ENCODE data around the gene DRAM2.

The DRAM2 gene

DNA sequence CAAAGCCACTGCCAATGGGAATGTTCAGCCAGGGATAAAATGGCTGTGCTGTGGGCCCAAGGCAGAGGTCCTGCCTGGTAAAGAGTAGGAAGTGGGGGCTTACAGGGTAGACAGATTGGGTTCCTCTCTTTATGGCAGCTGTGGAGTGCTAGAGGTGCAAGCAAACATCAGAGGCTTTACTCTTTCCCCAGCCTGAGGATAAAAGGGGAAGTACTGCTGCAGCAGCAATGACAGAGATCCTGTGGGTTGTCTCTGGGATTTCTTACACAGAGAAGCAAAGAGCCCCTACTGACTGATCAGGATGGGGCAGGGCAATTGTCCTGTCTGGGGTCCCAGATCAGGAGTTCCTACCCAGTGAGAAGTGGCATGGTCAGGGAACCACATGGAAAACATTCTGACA is 54.2 kb downstream of the DRAM2 start:
- Histone ChIP-seq H3K4me3 (ENCODE audit: low read depth, low read length) (no peak overlapping the region), H3K9me3 (ENCODE audit: control insufficient read depth, insufficient read depth, low read depth, low read length) (no peaks in the 10 kb centered on the region), H3K27ac (ENCODE audit: extremely low read depth, low read depth, low read length) (no peak overlapping the region), H3K36me3 (ENCODE audit: control insufficient read depth in 2 of 2, insufficient read depth in 1 of 2, low read length in 2 of 2) (no peaks in the 10 kb centered on the region), H3K4me1 (ENCODE audit: control insufficient read depth, insufficient read depth, low read length) (no peaks in the 10 kb centered on the region)
- CTCF ChIA-PET = interaction anchor here (1.7 kb wide), 1 partner anchor 55 kb away, joined by 5 read pairs; no protein-coding TSS in a partner anchor
- POLR2A ChIA-PET = no interaction called here
- TF ChIP-seq OVOL3 (tag by site-specific recombination; IDR thresholded peaks at IDR 0.05) (no peak), ZNF677 (tag by site-specific recombination; IDR thresholded peaks at IDR 0.05) (no peak), ZSCAN16 (tag by site-specific recombination; IDR thresholded peaks at IDR 0.05) (no peak), WT1 (tag by site-specific recombination; IDR thresholded peaks at IDR 0.05) (no peak), KLF10 (tag by site-specific recombination; IDR thresholded peaks at IDR 0.05) (no peak), ZNF560 (tag by site-specific recombination; IDR thresholded peaks at IDR 0.05; ENCODE audit: borderline replicate concordance) (no peak), ZNF184 (tag by site-specific recombination; IDR thresholded peaks at IDR 0.05) (no peak)
- TF ChIP-seq, protein P1, sequence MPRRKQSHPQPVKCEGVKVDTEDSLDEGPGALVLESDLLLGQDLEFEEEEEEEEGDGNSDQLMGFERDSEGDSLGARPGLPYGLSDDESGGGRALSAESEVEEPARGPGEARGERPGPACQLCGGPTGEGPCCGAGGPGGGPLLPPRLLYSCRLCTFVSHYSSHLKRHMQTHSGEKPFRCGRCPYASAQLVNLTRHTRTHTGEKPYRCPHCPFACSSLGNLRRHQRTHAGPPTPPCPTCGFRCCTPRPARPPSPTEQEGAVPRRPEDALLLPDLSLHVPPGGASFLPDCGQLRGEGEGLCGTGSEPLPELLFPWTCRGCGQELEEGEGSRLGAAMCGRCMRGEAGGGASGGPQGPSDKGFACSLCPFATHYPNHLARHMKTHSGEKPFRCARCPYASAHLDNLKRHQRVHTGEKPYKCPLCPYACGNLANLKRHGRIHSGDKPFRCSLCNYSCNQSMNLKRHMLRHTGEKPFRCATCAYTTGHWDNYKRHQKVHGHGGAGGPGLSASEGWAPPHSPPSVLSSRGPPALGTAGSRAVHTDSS (tag by site-specific recombination; IDR thresholded peaks at IDR 0.05) = no peak
- TF ChIP-seq, protein P2, sequence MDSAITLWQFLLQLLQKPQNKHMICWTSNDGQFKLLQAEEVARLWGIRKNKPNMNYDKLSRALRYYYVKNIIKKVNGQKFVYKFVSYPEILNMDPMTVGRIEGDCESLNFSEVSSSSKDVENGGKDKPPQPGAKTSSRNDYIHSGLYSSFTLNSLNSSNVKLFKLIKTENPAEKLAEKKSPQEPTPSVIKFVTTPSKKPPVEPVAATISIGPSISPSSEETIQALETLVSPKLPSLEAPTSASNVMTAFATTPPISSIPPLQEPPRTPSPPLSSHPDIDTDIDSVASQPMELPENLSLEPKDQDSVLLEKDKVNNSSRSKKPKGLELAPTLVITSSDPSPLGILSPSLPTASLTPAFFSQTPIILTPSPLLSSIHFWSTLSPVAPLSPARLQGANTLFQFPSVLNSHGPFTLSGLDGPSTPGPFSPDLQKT (IDR thresholded peaks at IDR 0.05; ENCODE audit: borderline replicate concordance, low read depth, low read length) = no peak

DNA sequence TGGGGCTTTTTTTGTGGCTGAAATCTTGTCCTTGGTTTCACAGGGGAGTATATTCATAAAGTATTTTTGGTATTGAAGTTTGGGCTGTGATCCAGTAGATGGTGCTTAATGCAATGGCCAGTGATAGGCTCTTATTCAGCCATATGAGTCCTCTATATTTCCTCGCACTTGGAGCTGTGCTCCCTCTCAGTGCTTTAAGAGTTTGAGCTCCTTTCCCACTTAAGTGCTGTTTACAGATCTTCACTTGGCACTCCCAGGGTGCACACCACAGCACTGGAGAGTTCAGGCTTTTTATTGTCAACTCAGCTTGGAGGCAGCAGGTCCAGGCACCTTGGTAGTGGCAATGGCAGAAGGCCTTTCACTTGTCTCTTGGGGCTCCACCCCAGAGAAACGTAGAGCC is 54.9 kb downstream of the DRAM2 start:
- Histone ChIP-seq H3K4me1 (ENCODE audit: control insufficient read depth, insufficient read depth, low read length) (no peaks in the 10 kb centered on the region), H3K4me3 (ENCODE audit: low read depth, low read length) (no peak overlapping the region), H3K9me3 (ENCODE audit: control insufficient read depth, insufficient read depth, low read depth, low read length) (no peaks in the 10 kb centered on the region), H3K27ac (ENCODE audit: extremely low read depth, low read depth, low read length) (no peak overlapping the region), H3K36me3 (ENCODE audit: control insufficient read depth in 2 of 2, insufficient read depth in 1 of 2, low read length in 2 of 2) (no peaks in the 10 kb centered on the region)
- ChIA-PET POLR2A (no interaction called here), CTCF (interaction anchor here (1.7 kb wide), 1 partner anchor 54 kb away, joined by 5 read pairs; no protein-coding TSS in a partner anchor)
- no peak for TF ChIP-seq ZNF544 (tag by site-specific recombination; IDR thresholded peaks at IDR 0.05)
- no peak for TF ChIP-seq ZNF777 (tag by site-specific recombination; IDR thresholded peaks at IDR 0.05; ENCODE audit: borderline replicate concordance)
- no peak for TF ChIP-seq ZNF548 (tag by site-specific recombination; IDR thresholded peaks at IDR 0.05)
- TF ChIP-seq, protein P3, sequence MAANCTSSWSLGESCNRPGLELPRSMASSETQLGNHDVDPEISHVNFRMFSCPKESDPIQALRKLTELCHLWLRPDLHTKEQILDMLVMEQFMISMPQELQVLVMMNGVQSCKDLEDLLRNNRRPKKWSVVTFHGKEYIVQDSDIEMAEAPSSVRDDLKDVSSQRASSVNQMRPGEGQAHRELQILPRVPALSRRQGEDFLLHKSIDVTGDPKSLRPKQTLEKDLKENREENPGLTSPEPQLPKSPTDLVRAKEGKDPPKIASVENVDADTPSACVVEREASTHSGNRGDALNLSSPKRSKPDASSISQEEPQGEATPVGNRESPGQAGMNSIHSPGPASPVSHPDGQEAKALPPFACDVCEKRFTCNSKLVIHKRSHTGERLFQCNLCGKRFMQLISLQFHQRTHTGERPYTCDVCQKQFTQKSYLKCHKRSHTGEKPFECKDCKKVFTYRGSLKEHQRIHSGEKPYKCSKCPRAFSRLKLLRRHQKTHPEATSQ (tag by site-specific recombination; IDR thresholded peaks at IDR 0.05) = no peak
- TF ChIP-seq ZNF561 (tag by site-specific recombination; IDR thresholded peaks at IDR 0.05; ENCODE audit: borderline replicate concordance) = no peak
- TF ChIP-seq ZNF394 (tag by site-specific recombination; IDR thresholded peaks at IDR 0.05; ENCODE audit: borderline replicate concordance) = no peak
- TF ChIP-seq ZNF626 (tag by site-specific recombination; IDR thresholded peaks at IDR 0.05) = no peak
- no peak for TF ChIP-seq ZNF302 (tag by site-specific recombination; IDR thresholded peaks at IDR 0.05; ENCODE audit: low read depth)
- TF ChIP-seq, protein P4, sequence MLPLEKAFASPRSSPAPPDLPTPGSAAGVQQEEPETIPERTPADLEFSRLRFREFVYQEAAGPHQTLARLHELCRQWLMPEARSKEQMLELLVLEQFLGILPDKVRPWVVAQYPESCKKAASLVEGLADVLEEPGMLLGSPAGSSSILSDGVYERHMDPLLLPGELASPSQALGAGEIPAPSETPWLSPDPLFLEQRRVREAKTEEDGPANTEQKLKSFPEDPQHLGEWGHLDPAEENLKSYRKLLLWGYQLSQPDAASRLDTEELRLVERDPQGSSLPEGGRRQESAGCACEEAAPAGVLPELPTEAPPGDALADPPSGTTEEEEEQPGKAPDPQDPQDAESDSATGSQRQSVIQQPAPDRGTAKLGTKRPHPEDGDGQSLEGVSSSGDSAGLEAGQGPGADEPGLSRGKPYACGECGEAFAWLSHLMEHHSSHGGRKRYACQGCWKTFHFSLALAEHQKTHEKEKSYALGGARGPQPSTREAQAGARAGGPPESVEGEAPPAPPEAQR (tag by site-specific recombination; IDR thresholded peaks at IDR 0.05) = no peak

All from HEK293 (cell line).